IMR-90 (cell line): Measurements from ENCODE around the gene PDLIM4.

Experiments
- MXI1 ChIP-seq: IDR thresholded peaks from 2 replicates; pipeline ENCODE4 v1.6.1; 2012; ENCODE audit warnings: low read depth, mild to moderate bottlenecking, low read length, moderate library complexity, borderline replicate concordance
- RCOR1 ChIP-seq: IDR thresholded peaks from 2 replicates; pipeline ENCODE4 v1.6.1; 2012; ENCODE audit warnings: mild to moderate bottlenecking, low read length, improper control_type of control experiment; ENCODE audit not compliant: insufficient replicate concordance
- TF ChIP-seq, protein P1 (sequence below): conservative IDR thresholded peaks from 2 replicates; pipeline ENCODE4 v1.5.1; 2012; ENCODE audit warnings: mild to moderate bottlenecking, low read depth, low read length, improper control_type of control experiment

DNA sequence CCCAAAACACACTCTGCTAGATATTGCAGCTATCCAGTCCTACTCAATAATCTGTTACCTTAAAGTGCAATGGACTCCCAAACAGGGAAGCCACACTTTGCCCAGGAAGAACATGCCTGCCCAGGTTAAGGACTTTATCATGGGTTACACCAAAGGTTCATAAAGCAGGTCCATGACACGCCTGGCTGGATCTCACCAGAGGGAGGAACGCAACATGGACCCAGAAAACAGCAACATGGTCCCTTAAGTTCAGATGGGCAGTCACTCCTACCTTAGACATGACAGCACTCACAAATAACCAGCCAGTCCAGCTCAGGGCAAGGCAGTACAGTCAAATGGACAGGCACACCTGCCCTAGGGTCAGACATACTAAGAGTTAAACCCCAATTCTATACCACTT lies 33.6 kb upstream of the PDLIM4 start:
- TF ChIP-seq, protein P1, sequence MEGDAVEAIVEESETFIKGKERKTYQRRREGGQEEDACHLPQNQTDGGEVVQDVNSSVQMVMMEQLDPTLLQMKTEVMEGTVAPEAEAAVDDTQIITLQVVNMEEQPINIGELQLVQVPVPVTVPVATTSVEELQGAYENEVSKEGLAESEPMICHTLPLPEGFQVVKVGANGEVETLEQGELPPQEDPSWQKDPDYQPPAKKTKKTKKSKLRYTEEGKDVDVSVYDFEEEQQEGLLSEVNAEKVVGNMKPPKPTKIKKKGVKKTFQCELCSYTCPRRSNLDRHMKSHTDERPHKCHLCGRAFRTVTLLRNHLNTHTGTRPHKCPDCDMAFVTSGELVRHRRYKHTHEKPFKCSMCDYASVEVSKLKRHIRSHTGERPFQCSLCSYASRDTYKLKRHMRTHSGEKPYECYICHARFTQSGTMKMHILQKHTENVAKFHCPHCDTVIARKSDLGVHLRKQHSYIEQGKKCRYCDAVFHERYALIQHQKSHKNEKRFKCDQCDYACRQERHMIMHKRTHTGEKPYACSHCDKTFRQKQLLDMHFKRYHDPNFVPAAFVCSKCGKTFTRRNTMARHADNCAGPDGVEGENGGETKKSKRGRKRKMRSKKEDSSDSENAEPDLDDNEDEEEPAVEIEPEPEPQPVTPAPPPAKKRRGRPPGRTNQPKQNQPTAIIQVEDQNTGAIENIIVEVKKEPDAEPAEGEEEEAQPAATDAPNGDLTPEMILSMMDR: no peak
- TF ChIP-seq RCOR1: no peak
- TF ChIP-seq MXI1: no peak
